Stimulated activated CD8-positive, alpha-beta memory T cell treated with anti-CD3 and anti-CD28 coated beads, Interleukin-12 subunit alpha, Interleukin-12 subunit beta, amount 100 ng/mL, for 1 hour (primary cell): Measurements from ENCODE around the gene BHLHE23.

Source experiments
- DNase-seq: peaks from one replicate; pipeline ENCODE4 v3.0.0-alpha.2; 2020; ENCODE audit warnings: low read depth

Gene BHLHE23

GRCh38 chr20:62991196-62991807, 15.5 kb downstream of the BHLHE23 start:
- DNase-seq, result no peak

- no peak for DNase-seq
Measured at GRCh38 chr20:62990306-62990825, 16.4 kb downstream of the BHLHE23 start.

GRCh38 chr20:62989201-62989601, 17.6 kb downstream of the BHLHE23 start:
- no peak for DNase-seq

DNA sequence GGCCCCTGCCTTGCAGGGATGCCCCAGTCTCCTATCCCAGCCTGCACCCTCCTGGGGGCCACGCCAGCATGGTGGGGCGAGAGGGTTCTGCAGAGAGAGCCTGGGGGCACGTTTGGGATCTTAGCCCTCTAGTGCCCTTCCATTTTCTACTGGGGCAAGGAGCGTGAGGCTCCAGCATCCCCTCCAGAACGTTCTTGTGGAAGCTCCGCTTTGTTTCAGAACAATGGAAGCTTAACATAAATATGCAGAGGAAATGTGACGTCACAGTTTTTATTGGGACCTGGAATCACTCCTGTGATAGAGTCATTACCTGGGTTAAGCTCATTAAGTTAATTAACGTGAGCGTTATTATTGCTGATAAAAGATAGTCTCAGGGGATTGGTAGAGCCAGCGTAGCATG, 19.6 kb downstream of the BHLHE23 start:
- no peak for DNase-seq

- no peak for DNase-seq
Measured at GRCh38 chr20:62986257-62986800, 20.4 kb downstream of the BHLHE23 start.

DNA sequence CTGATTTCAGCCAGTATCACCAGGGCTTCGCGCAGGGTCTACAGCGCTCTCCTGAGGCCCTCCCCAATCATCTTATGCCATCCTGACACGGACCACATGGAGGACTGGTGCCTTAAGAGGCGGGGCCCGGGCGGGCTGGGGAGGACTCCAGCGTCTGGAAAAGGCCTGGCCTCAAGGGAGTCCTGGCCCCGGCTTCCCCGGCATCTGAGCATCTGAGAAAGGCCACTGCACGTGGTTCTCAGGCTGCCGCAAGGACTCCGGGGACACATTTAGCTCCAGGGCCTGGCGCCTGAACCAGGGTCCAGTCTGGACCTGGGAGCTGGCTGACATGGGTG, 21.4 kb downstream of the BHLHE23 start:
- DNase-seq, result no peak

DNA sequence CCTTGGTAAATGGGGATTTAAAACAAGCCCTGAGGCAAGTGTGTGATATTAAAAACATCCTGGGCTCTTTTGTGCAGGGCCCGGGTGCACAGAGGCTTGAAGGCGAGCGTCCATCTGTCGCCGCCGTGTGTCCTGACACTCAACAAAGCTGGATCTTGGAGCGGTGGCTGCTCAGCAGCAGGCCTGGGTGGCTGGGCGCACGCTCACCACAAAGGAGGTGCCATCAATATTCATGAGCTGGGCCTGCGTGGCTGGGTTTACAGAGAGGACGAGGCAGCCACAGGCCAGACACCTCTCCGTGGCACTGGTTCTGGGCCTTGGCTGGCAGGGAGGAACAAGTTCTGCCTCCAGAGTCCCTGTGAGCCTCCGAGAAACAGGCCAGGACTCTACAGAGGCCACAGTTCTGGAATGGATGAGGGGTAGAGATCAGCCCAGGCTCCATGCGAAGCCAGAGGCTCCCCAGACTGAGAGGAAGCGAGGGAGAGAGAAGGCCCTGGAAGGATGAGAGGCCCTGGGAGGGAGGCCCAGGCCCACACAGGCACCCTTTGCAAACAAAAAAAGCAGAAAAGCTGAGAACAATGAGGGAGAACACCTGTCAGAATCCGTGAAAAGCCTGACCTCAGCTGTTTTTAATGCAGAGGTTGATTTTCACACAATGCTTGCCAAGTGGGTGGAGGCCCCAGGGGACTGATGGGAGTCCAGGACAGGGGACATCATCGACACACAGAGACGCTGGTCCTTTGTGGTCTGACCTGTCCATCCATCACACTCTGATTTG, 21.9 kb downstream of the BHLHE23 start:
- no peak for DNase-seq

DNA sequence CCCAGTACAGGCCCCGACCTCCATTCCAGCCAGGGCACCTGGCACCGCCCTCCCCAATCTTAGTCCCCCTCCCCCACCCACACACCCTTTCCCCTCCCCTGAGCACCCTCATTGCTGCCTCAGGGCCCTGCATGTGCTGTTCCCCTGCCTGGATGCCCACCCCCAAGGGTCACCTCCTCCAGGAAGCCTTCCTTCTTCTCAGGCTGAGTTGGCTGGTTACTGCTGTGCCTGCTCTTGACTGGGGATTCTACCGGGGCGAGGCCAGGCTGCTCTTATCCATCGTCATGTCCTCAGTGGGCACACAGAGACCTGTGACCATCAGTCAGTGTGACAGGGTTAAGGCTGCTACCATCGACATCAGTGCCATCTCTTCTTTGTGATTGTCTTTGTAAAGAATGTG, 23.6 kb downstream of the BHLHE23 start:
- DNase-seq, result no peak

- DNase-seq, result no peak
Measured at GRCh38 chr20:62982124-62983075, 24.4 kb downstream of the BHLHE23 start.

- DNase-seq, result peak; percentile 18
Measured at GRCh38 chr20:62980970-62981369, 25.8 kb downstream of the BHLHE23 start.

GRCh38 chr20:62980380-62980960, 26.3 kb downstream of the BHLHE23 start:
- DNase-seq, result no peak

- no peak for DNase-seq
Measured at GRCh38 chr20:62979876-62980373, 26.8 kb downstream of the BHLHE23 start.

- no peak for DNase-seq
Measured at GRCh38 chr20:62979310-62979709, 27.5 kb downstream of the BHLHE23 start.

DNA sequence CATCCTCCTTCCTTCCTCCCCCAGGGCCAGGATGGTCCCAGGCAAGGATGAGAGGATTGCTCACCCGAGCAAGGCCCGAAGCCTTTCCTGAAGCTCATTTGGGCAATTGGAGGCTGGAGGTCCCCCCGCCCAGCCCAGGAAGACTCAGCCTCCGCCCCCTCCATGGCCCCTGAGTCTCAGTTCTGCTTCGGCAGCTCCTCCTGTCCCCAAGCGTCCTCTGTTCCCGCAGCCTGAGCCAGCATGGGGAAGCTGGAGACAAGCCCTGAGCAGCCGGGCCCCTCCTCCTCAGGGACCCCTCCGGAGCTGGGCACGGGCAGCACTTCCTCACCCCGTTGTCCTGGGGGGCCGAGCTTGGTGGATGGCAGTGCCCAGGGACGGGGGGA, 28.2 kb downstream of the BHLHE23 start:
- DNase-seq, result no peak

- DNase-seq, result peak; percentile 68
Measured at GRCh38 chr20:62977613-62978560, 28.9 kb downstream of the BHLHE23 start.

DNA sequence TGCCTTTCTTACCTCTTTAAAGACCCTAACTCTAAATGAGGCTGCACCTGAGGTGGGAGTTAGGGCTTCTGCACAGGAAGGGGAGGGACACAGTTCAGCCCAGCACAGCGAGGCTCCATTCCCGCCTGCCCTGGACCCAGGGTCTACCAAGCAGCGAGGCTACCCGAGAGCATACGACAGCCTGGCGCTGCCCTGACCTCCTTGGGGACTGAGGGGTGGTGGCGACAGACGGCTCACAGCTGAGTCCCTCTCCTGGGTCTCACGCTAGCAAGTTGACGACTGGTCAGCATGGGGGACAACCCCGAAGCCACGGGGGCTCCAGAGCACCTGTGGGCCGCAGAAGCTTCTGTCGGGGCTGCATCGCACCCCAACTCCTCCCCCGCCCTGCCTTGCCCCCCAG, 29.9 kb downstream of the BHLHE23 start:
- DNase-seq, result no peak

- no peak for DNase-seq
Measured at GRCh38 chr20:62975812-62976508, 30.8 kb downstream of the BHLHE23 start.

GRCh38 chr20:62975251-62975760, 31.5 kb downstream of the BHLHE23 start:
- no peak for DNase-seq

GRCh38 chr20:62972845-62973745, 33.7 kb downstream of the BHLHE23 start:
- DNase-seq, result no peak
